ENCODE results near the gene MRC1.

GRCh38 chr10:17781856-17782255, 27.3 kb upstream of the MRC1 start:
- peak; percentile 13 for TF ChIP-seq CTCF (IDR thresholded peaks at IDR 0.05; ENCODE audit: low read depth, low read length)
- TF ChIP-seq POLR2A (IDR thresholded peaks at IDR 0.05; ENCODE audit: extremely low read depth, insufficient read length) = no peak
- TF ChIP-seq MYC (IDR thresholded peaks at IDR 0.05; ENCODE audit: low read depth, low read length) = no peak
- TF ChIP-seq MAX (IDR thresholded peaks at IDR 0.05; ENCODE audit: low read depth, low read length) = no peak

Data from NB4 (cell line).